Measurements from ENCODE around the gene ATP7B.

ATP7B gene

GRCh38 chr13:51905787-51906186, 105.5 kb downstream of the ATP7B start:
- in situ Hi-C loops (cut with MboI; ENCODE audit: low sequenced_read_pairs), result no loop called here

- in situ Hi-C loops (cut with MboI; ENCODE audit: low sequenced_read_pairs), result no loop called here
Measured at GRCh38 chr13:51902776-51903175, 108.5 kb downstream of the ATP7B start.

GRCh38 chr13:51900471-51900870, 110.8 kb downstream of the ATP7B start:
- in situ Hi-C loops (cut with MboI; ENCODE audit: low sequenced_read_pairs), result no loop called here

GRCh38 chr13:51895906-51896888, 115.1 kb downstream of the ATP7B start:
- in situ Hi-C loops (cut with MboI; ENCODE audit: low sequenced_read_pairs), result no loop called here

- in situ Hi-C loops (cut with MboI; ENCODE audit: low sequenced_read_pairs), result no loop called here
Measured at GRCh38 chr13:51894239-51894638, 117.0 kb downstream of the ATP7B start.

GRCh38 chr13:51892657-51893056, 118.6 kb downstream of the ATP7B start:
- in situ Hi-C loops (cut with MboI; ENCODE audit: low sequenced_read_pairs), result no loop called here

- in situ Hi-C loops (cut with MboI; ENCODE audit: low sequenced_read_pairs), result no loop called here
Measured at GRCh38 chr13:51887468-51887867, 123.8 kb downstream of the ATP7B start.

GRCh38 chr13:51885651-51886050, 125.6 kb downstream of the ATP7B start:
- in situ Hi-C loops (cut with MboI; ENCODE audit: low sequenced_read_pairs), result no loop called here

GRCh38 chr13:51883226-51883600, 128.0 kb downstream of the ATP7B start:
- in situ Hi-C loops (cut with MboI; ENCODE audit: low sequenced_read_pairs), result no loop called here

All from HL-60/S4 treated with retinoic acid at 250 ng/mL for 4 days and 3 days (cell line).